K562 (cell line): ENCODE measurements around the gene MBD4. TPM values are rescaled to one million over a fixed set of nuclear protein-coding genes. Genes with fewer than 3 reads are reported as not detected.

Experiments
- ADNP ChIP-seq: fragments of 200-800 bp; sonication (Bioruptor generic); IDR thresholded peaks from 2 replicates; pipeline ENCODE4 v1.6.1; 2016; ENCODE audit warnings: missing genetic modification characterization, missing compliant biosample characterization
- ARID3B ChIP-seq: fragments of 250-450 bp; sonication (Bioruptor Pico); IDR thresholded peaks from 2 replicates; pipeline ENCODE4 v1.4.0; 2020; ENCODE audit warnings: borderline replicate concordance
- ASH1L ChIP-seq: fragments of 450-650 bp; IDR thresholded peaks from 2 replicates; pipeline ENCODE4 v1.6.1; 2018; ENCODE audit warnings: borderline replicate concordance, mild to moderate bottlenecking, low read depth; ENCODE audit not compliant: partially characterized antibody
- ATF4 ChIP-seq: fragments of 450-650 bp; formaldehyde crosslinking; IDR thresholded peaks from 2 replicates; pipeline ENCODE4 v1.4.0; 2022; ENCODE audit warnings: mild to moderate bottlenecking, moderate library complexity
- FOXO4 ChIP-seq: fragments of 450-650 bp; formaldehyde crosslinking; IDR thresholded peaks from 2 replicates; pipeline ENCODE4 v1.4.0; 2020; ENCODE audit warnings: mild to moderate bottlenecking, moderate library complexity
- KLF1 ChIP-seq: fragments of 450-650 bp; IDR thresholded peaks from 2 replicates; pipeline ENCODE4 v1.6.1; 2016; ENCODE audit warnings: missing genetic modification characterization, missing compliant biosample characterization
- MAFG ChIP-seq: fragments of 450-650 bp; conservative IDR thresholded peaks from 2 replicates; pipeline ENCODE4 v1.6.1; 2016; ENCODE audit warnings: missing genetic modification characterization, missing compliant biosample characterization
- MAX ChIP-seq: sonication (generic); formaldehyde crosslinking; IDR thresholded peaks from 2 replicates; pipeline ENCODE4 v1.9.0; 2022; ENCODE audit warnings: mild to moderate bottlenecking, missing genetic modification reagents
- MECOM ChIP-seq: fragments of 250-450 bp; sonication (Bioruptor Pico); IDR thresholded peaks from 2 replicates; pipeline ENCODE4 v1.8.0; 2022; ENCODE audit warnings: inconsistent platforms
- NFXL1 ChIP-seq: fragments of 450-650 bp; formaldehyde crosslinking; IDR thresholded peaks from 2 replicates; pipeline ENCODE4 v1.4.0; 2021; ENCODE audit warnings: mild to moderate bottlenecking
- POLR2H ChIP-seq: IDR thresholded peaks from 2 replicates; pipeline ENCODE4 v1.6.1; 2016; ENCODE audit warnings: missing genetic modification characterization, low read depth, mild to moderate bottlenecking, control low read depth, missing compliant biosample characterization, moderate library complexity
- RAD21 ChIP-seq, 2 experiments: fragments of 250-450 bp in 1 of 2; fragments of 450-650 bp in 1 of 2; sonication (Bioruptor Pico) in 1 of 2; formaldehyde crosslinking in 1 of 2; IDR thresholded peaks in 1 of 2; conservative IDR thresholded peaks in 1 of 2; 2 replicates each; pipeline versions ENCODE4 v1.4.0 to v1.8.0; 2020 to 2022; ENCODE audit warnings: mild to moderate bottlenecking in 2 of 2, moderate library complexity in 1 of 2
- TFAP4 ChIP-seq: sonication (generic); formaldehyde crosslinking; IDR thresholded peaks from 2 replicates; pipeline ENCODE4 v1.8.0; 2022; ENCODE audit warnings: missing genetic modification reagents, mild to moderate bottlenecking, moderate library complexity, borderline replicate concordance
- TGIF2 ChIP-seq: sonication (generic); formaldehyde crosslinking; IDR thresholded peaks from 2 replicates; pipeline ENCODE4 v1.8.1; 2022; ENCODE audit warnings: mild to moderate bottlenecking, missing genetic modification reagents, moderate library complexity
- ZC3H8 ChIP-seq: fragments of 450-650 bp; IDR thresholded peaks from 2 replicates; pipeline ENCODE4 v1.6.1; 2017
- ZEB2 ChIP-seq: fragments of 450-650 bp; IDR thresholded peaks from 2 replicates; pipeline ENCODE4 v1.6.1; 2016
- ZNF197 ChIP-seq: fragments of 200-800 bp; sonication (Bioruptor generic); IDR thresholded peaks from 2 replicates; pipeline ENCODE4 v1.6.1; 2016; ENCODE audit warnings: low read depth, missing genetic modification characterization, missing compliant biosample characterization
- ZNF431 ChIP-seq: sonication (generic); formaldehyde crosslinking; IDR thresholded peaks from 2 replicates; pipeline ENCODE4 v1.8.0; 2022; ENCODE audit warnings: mild to moderate bottlenecking, missing genetic modification reagents
- ZNF449 ChIP-seq: fragments of 250-450 bp; sonication (Bioruptor Pico); IDR thresholded peaks from 2 replicates; pipeline ENCODE4 v1.8.0; 2022; ENCODE audit warnings: moderate library complexity, mild to moderate bottlenecking, inconsistent platforms
- ZNF76 ChIP-seq: fragments of 250-450 bp; sonication (Bioruptor Pico); IDR thresholded peaks from 2 replicates; pipeline ENCODE4 v1.4.0; 2020; ENCODE audit warnings: mild to moderate bottlenecking, moderate library complexity, borderline replicate concordance
- ZNF764 ChIP-seq: fragments of 250-450 bp; sonication (Bioruptor Pico); IDR thresholded peaks from 2 replicates; pipeline ENCODE4 v1.4.0; 2020; ENCODE audit warnings: low read depth, mild to moderate bottlenecking, moderate library complexity
- ZNF780A ChIP-seq: fragments of 250-450 bp; sonication (Bioruptor Pico); IDR thresholded peaks from 2 replicates; pipeline ENCODE4 v1.5.0; 2021; ENCODE audit warnings: mild to moderate bottlenecking
- polyA plus RNA-seq, 8 experiments: library from polyadenylated mRNA; depleted of rRNA in 4 of 8; stranded (reverse) in 5 of 8; unstranded in 3 of 8; fragments of >200 nt; fragmentation: Nextera tagmentation in 2 of 8; fragmentation: Illumina TruSeq in 1 of 8; extraction: Ambion mirVana in 2 of 8; extraction: Trizol in 1 of 8; gene quantifications; 2 replicates each; pipeline versions ENCODE4 v1.2.1 to v1.2.3, GENCODE V29; 2011 to 2014; ENCODE audit warnings: inconsistent platforms in 1 of 8, missing spikeins in 1 of 8
- total RNA-seq, 7 experiments: library from RNA; depleted of rRNA in 6 of 7; stranded (reverse); fragments of >200 nt in 6 of 7; fragmentation: Illumina TruSeq in 2 of 7; extraction: Trizol in 2 of 7; gene quantifications; 2 replicates each; pipeline versions ENCODE4 v1.2.1 to v1.2.3, GENCODE V29; 2011 to 2021; ENCODE audit warnings: low replicate concordance in 1 of 7

The MBD4 gene
- total and polyA plus RNA-seq, 9 of the 15 experiments (the other 6 are each of a cell fraction or from before 2014, with no cell fraction given): 13.3 to 63.9 (median 39.0) TPM

- TF ChIP-seq TFAP4 (CRISPR knock-in tag): no peak
- TF ChIP-seq ARID3B (CRISPR knock-in tag): no peak
- TF ChIP-seq ZEB2: no peak
- TF ChIP-seq MECOM: no peak
- no peak for TF ChIP-seq FOXO4 (CRISPR knock-in tag)
- peak; percentile 91 for TF ChIP-seq ASH1L
- peak; percentile 79; the same call in 1 of the 2 replicates for TF ChIP-seq ZNF197 (CRISPR knock-in tag)
- TF ChIP-seq ADNP (tag): no peak
- TF ChIP-seq TGIF2 (CRISPR knock-in tag): no peak
- TF ChIP-seq RAD21 (CRISPR knock-in tag; conservative IDR thresholded peaks at IDR 0.05 in 1 of 2, IDR thresholded peaks at IDR 0.05 in 1 of 2): no peak
- TF ChIP-seq MAX (CRISPR knock-in tag): no peak; the same call in 1 of the 2 replicates
- no peak for TF ChIP-seq ZNF449
- no peak for TF ChIP-seq ZNF780A (CRISPR knock-in tag)
- TF ChIP-seq ZNF764: no peak
- TF ChIP-seq ZNF431 (CRISPR knock-in tag): peak; percentile 24; the same call in 1 of the 2 replicates
- no peak for TF ChIP-seq NFXL1
- no peak for TF ChIP-seq ZNF76
- TF ChIP-seq MAFG: no peak
- TF ChIP-seq KLF1: 0 out of 2 replicates have a peak, but pooled peaks have one; percentile 72
- TF ChIP-seq ATF4 (CRISPR knock-in tag): no peak
- TF ChIP-seq POLR2H (tag): no peak
- 0 out of 2 replicates have a peak, but pooled peaks have one; percentile 74 for TF ChIP-seq ZC3H8
Observed at GRCh38 chr3:129399145-129399894, 40.4 kb downstream of the MBD4 start (continued).
